ENCODE measurements around the gene SCARB1.

Gene SCARB1

GRCh38 chr12:124821252-124822200 lies 42.1 kb downstream of the SCARB1 start:
- no peak for DNase-seq (ENCODE audit: low spot score)

GRCh38 chr12:124820199-124820598 lies 43.5 kb downstream of the SCARB1 start:
- DNase-seq (ENCODE audit: low spot score): no peak

GRCh38 chr12:124819525-124819924 lies 44.1 kb downstream of the SCARB1 start:
- no peak for DNase-seq (ENCODE audit: low spot score)

- DNase-seq (ENCODE audit: low spot score): no peak
Measured at GRCh38 chr12:124819080-124819479, 44.6 kb downstream of the SCARB1 start.

GRCh38 chr12:124817076-124818000 lies 46.3 kb downstream of the SCARB1 start:
- DNase-seq (ENCODE audit: low spot score): no peak

GRCh38 chr12:124816295-124816854 lies 47.3 kb downstream of the SCARB1 start:
- DNase-seq (ENCODE audit: low spot score): no peak

- DNase-seq (ENCODE audit: low spot score): no peak
Measured at GRCh38 chr12:124814741-124815613, 48.7 kb downstream of the SCARB1 start.

GRCh38 chr12:124813782-124814181 lies 49.9 kb downstream of the SCARB1 start:
- DNase-seq (ENCODE audit: low spot score): no peak

- no peak for DNase-seq (ENCODE audit: low spot score)
Measured at GRCh38 chr12:124812979-124813378, 50.7 kb downstream of the SCARB1 start.

GRCh38 chr12:124812356-124812755 lies 51.3 kb downstream of the SCARB1 start:
- no peak for DNase-seq (ENCODE audit: low spot score)

GRCh38 chr12:124811633-124812032 lies 52.0 kb downstream of the SCARB1 start:
- no peak for DNase-seq (ENCODE audit: low spot score)

- no peak for DNase-seq (ENCODE audit: low spot score)
Measured at GRCh38 chr12:124809878-124810277, 53.8 kb downstream of the SCARB1 start.

GRCh38 chr12:124809391-124809790 lies 54.3 kb downstream of the SCARB1 start:
- no peak for DNase-seq (ENCODE audit: low spot score)

- no peak for DNase-seq (ENCODE audit: low spot score)
Measured at GRCh38 chr12:124808272-124808671, 55.4 kb downstream of the SCARB1 start.

- no peak for DNase-seq (ENCODE audit: low spot score)
Measured at GRCh38 chr12:124805876-124806668, 57.6 kb downstream of the SCARB1 start.

GRCh38 chr12:124805050-124805449 lies 58.6 kb downstream of the SCARB1 start:
- DNase-seq (ENCODE audit: low spot score): no peak

GRCh38 chr12:124804011-124804621 lies 59.5 kb downstream of the SCARB1 start:
- no peak for DNase-seq (ENCODE audit: low spot score)

- no peak for DNase-seq (ENCODE audit: low spot score)
Measured at GRCh38 chr12:124802361-124802760, 61.3 kb downstream of the SCARB1 start.

- DNase-seq (ENCODE audit: low spot score): no peak
Measured at GRCh38 chr12:124800506-124800905, 63.2 kb downstream of the SCARB1 start.

GRCh38 chr12:124797321-124797720 lies 66.3 kb downstream of the SCARB1 start:
- no peak for DNase-seq (ENCODE audit: low spot score)
